ENCODE results near the gene GPR153. TPM values are rescaled to one million over a fixed set of nuclear protein-coding genes. Genes with fewer than 3 reads are reported as not detected.

Gene GPR153
- total RNA-seq, 1 experiment from 2014 or later, result 3.2 TPM

DNA sequence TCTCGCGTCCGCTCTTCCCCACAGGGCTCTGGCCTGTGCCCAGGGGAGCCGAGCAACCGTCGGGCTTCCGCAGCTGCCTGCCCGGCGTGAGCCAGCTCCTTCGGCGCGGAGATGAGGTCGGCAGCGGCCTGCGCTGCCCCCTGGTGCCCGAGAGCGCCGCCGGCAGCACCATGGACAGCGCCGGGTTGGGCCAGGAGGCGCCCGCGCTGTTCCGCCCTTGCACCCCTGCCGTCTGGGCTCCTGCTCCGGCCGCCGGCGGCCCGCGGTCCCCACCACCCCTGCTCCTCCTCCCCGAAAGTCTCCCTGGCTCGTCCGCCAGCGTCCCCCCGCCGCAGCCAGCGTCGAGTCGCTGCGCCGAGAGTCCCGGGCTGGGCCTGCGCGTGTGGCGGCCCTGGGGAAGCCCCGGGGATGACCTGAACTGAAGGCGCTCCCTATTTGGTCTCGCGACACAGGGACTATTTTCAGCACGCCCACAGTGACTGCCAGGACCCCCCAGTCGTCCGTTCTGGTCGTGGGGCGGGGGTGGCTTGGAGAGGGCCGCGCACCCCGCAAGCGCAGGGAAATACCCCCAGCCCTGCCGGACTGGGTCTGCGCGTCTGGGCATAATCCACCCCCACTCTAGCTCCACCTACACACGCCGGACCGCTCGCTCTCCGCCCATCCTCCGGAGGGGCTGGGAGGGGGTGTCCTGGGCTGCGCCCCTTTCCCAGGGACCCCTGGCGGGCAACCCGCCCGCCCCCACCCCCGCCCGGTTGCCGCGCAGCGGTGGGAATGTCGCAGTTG, 15.6 kb downstream of the GPR153 start:
- H3K4me3 ChIP-seq (ENCODE audit: low read depth, low read length), result peak overlapping the region; percentile 36
- BruUV-seq (replicated peaks), result no TSS peak
- 0 out of 2 replicates have a peak, but pooled peaks cover 10% of the 10 kb centered on the region for H3K4me1 ChIP-seq
- Mint-ChIP-seq H3K4me3 (ENCODE audit: unreplicated experiment) (peak overlapping the region; percentile 62), H3K4me1 (ENCODE audit: low read depth, unreplicated experiment) (peaks cover 5% of the 10 kb centered on the region), H3K27me3 (ENCODE audit: insufficient read depth, unreplicated experiment) (peaks cover 7% of the 10 kb centered on the region), H3K9me3 (ENCODE audit: unreplicated experiment) (no peaks in the 10 kb centered on the region), H3K36me3 (ENCODE audit: insufficient read depth, unreplicated experiment) (peaks cover 5% of the 10 kb centered on the region), H3K27ac (ENCODE audit: unreplicated experiment) (no peak overlapping the region)
- no peaks in the 10 kb centered on the region for H3K27me3 ChIP-seq (replicated peaks; ENCODE audit: control insufficient read depth, insufficient read depth, low read length)
- peak; percentile 65 to 86 for DNase-seq
- CTCF ChIA-PET, result interaction anchor here (0.6 to 1.7 kb wide), 22 partner anchors 11 to 726 kb away, joined by 3 to 15 read pairs (median 4); partner anchors contain the start of genes ACOT7 and RNF207
- intact Hi-C loops (cut with micrococcal nuclease; ENCODE audit: unreplicated experiment), result loop anchor here (2.0 to 5.0 kb wide), 2 partner anchors 136 to 247 kb away; partner anchors contain the start of gene PLEKHG5
- H3K9me3 ChIP-seq, result no peaks in the 10 kb centered on the region
- POLR2A ChIA-PET, result interaction anchor here (0.6 to 1.0 kb wide), 2 partner anchors 9 to 160 kb away, joined by 4 to 10 read pairs; partner anchors contain the start of gene ICMT
- TF ChIP-seq, protein P1, sequence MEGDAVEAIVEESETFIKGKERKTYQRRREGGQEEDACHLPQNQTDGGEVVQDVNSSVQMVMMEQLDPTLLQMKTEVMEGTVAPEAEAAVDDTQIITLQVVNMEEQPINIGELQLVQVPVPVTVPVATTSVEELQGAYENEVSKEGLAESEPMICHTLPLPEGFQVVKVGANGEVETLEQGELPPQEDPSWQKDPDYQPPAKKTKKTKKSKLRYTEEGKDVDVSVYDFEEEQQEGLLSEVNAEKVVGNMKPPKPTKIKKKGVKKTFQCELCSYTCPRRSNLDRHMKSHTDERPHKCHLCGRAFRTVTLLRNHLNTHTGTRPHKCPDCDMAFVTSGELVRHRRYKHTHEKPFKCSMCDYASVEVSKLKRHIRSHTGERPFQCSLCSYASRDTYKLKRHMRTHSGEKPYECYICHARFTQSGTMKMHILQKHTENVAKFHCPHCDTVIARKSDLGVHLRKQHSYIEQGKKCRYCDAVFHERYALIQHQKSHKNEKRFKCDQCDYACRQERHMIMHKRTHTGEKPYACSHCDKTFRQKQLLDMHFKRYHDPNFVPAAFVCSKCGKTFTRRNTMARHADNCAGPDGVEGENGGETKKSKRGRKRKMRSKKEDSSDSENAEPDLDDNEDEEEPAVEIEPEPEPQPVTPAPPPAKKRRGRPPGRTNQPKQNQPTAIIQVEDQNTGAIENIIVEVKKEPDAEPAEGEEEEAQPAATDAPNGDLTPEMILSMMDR (IDR thresholded peaks at IDR 0.05; ENCODE audit: insufficient read depth in 1 of 2, low read depth in 1 of 2, low read length in 1 of 2, severe bottlenecking in 1 of 2, unreplicated experiment in 1 of 2), result peak; percentile 66 to 88
- no peaks in the 10 kb centered on the region for H3K36me3 ChIP-seq (ENCODE audit: control insufficient read depth, insufficient read depth, low read length)

DNA sequence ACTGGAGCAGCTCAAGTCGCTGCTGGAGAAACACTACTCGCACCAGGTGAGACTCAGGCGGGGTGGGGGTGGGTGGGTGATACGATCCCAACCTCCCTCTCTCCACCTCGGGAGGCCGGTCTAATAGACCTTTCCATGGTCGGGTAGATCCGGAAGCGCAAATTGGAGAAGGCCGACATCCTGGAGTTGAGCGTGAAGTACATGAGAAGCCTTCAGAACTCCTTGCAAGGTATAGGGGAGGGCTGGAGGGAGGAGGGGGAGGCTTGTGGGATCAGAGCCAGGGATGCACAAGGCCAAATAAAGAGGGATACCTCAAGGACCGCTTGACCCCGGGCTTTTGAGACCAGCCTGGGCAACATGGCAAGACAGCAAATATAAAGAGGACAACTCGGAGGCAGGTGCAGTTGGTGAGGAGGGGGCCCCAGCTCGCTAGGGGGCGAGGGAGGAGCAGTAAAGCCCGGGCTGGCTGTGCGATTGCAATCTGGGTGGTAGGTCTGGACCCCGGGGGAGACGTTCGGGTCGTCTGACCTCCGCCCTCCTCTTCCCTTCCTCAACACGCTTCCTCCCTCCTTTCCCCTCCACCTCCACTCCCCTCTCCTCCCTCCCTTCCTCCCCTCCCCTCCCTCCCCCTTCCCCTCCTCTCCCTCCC, 16.4 kb downstream of the GPR153 start:
- H3K36me3 Mint-ChIP-seq (ENCODE audit: insufficient read depth, unreplicated experiment), result peaks cover 5% of the 10 kb centered on the region
- CTCF ChIA-PET, result interaction anchor here (0.6 to 1.7 kb wide), 17 partner anchors 38 to 727 kb away, joined by 3 to 15 read pairs (median 4); partner anchors contain the start of genes ACOT7 and RNF207
- no TSS peak for BruUV-seq (replicated peaks)
- H3K27me3 ChIP-seq (replicated peaks; ENCODE audit: control insufficient read depth, insufficient read depth, low read length), result no peaks in the 10 kb centered on the region
- no peaks in the 10 kb centered on the region for H3K9me3 ChIP-seq
- no peak overlapping the region for H3K4me3 ChIP-seq (ENCODE audit: low read depth, low read length)
- H3K27ac Mint-ChIP-seq (ENCODE audit: unreplicated experiment), result no peak overlapping the region
- intact Hi-C loops (cut with micrococcal nuclease; ENCODE audit: unreplicated experiment), result loop anchor here (2.0 to 5.0 kb wide), 2 partner anchors 136 to 248 kb away; partner anchors contain the start of gene PLEKHG5
- H3K4me1 Mint-ChIP-seq (ENCODE audit: low read depth, unreplicated experiment), result peaks cover 5% of the 10 kb centered on the region
- peaks cover 7% of the 10 kb centered on the region for H3K27me3 Mint-ChIP-seq (ENCODE audit: insufficient read depth, unreplicated experiment)
- TF ChIP-seq, protein P1 (IDR thresholded peaks at IDR 0.05; ENCODE audit: insufficient read depth in 1 of 2, low read depth in 1 of 2, low read length in 1 of 2, severe bottlenecking in 1 of 2, unreplicated experiment in 1 of 2), result no peak
- H3K4me3 Mint-ChIP-seq (ENCODE audit: unreplicated experiment), result no peak overlapping the region
- POLR2A ChIA-PET, result interaction anchor here (1.0 kb wide), 1 partner anchor 9 kb away, joined by 4 read pairs; the partner anchor contains the start of gene ICMT
- H3K9me3 Mint-ChIP-seq (ENCODE audit: unreplicated experiment), result no peaks in the 10 kb centered on the region
- H3K4me1 ChIP-seq, result 0 out of 2 replicates have a peak, but pooled peaks cover 14% of the 10 kb centered on the region
- H3K36me3 ChIP-seq (ENCODE audit: control insufficient read depth, insufficient read depth, low read length), result no peaks in the 10 kb centered on the region
- no peak for DNase-seq

DNA sequence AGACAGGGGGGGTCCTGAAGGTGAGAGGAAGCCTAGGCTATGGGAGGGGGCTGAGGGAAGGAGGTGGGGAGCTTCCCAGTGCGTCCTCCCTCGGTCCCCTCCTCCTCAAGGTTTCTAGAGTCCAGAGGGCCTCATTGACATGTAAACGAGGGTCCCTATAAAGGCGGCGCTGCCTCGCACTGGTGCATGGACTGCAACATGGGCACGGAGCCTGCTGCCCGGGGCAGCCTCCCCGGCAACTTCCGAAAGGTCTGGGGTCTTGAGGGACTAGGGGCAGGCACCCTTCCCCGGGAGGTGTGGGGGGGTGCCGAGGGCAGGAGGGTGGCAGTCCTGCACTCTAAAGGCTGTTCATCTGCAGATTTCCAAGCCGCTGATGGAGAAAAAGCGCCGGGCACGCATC, 16.9 kb downstream of the GPR153 start, which contains the start of gene HES3:
TSS of gene HES3 (plus strand) at position 187 of the 400 bp plus-strand sequence. CDS start at position 374, 187 bp downstream.
- peaks cover 7% of the 10 kb centered on the region for H3K27me3 Mint-ChIP-seq (ENCODE audit: insufficient read depth, unreplicated experiment)
- no peak within 1 kb of the TSS for H3K4me3 Mint-ChIP-seq (ENCODE audit: unreplicated experiment)
- H3K27me3 ChIP-seq (replicated peaks; ENCODE audit: control insufficient read depth, insufficient read depth, low read length), result no peaks in the 10 kb centered on the region
- H3K36me3 Mint-ChIP-seq (ENCODE audit: insufficient read depth, unreplicated experiment), result peaks cover 5% of the 10 kb centered on the region
- H3K36me3 ChIP-seq (ENCODE audit: control insufficient read depth, insufficient read depth, low read length), result no peaks in the 10 kb centered on the region
- TF ChIP-seq, protein P1 (IDR thresholded peaks at IDR 0.05; ENCODE audit: insufficient read depth in 1 of 2, low read depth in 1 of 2, low read length in 1 of 2, severe bottlenecking in 1 of 2, unreplicated experiment in 1 of 2), result no peak
- H3K9me3 ChIP-seq, result no peaks in the 10 kb centered on the region
- no peak for DNase-seq
- H3K27ac Mint-ChIP-seq (ENCODE audit: unreplicated experiment), result no peak within 1 kb of the TSS
- CTCF ChIA-PET, result no interaction called here
- BruUV-seq (replicated peaks), result no TSS peak
- H3K9me3 Mint-ChIP-seq (ENCODE audit: unreplicated experiment), result no peaks in the 10 kb centered on the region
- no peak within 1 kb of the TSS for H3K4me3 ChIP-seq (ENCODE audit: low read depth, low read length)
- POLR2A ChIA-PET, result no interaction called here
- H3K4me1 Mint-ChIP-seq (ENCODE audit: low read depth, unreplicated experiment), result peaks cover 5% of the 10 kb centered on the region
- 0 out of 2 replicates have a peak, but pooled peaks cover 14% of the 10 kb centered on the region for H3K4me1 ChIP-seq
- intact Hi-C loops (cut with micrococcal nuclease; ENCODE audit: unreplicated experiment), result loop anchor here (2.0 kb wide), 1 partner anchor 135 kb away; no protein-coding TSS in a partner anchor

Data from Caco-2 (cell line).